Measurements from ENCODE around the gene ALAS1. TPM values are rescaled to one million over a fixed set of nuclear protein-coding genes. Genes with fewer than 3 reads are reported as not detected.

The ALAS1 gene
- total and polyA plus RNA-seq, 12 donors, result 64.9 to 3,700 (median 650) TPM

DNA sequence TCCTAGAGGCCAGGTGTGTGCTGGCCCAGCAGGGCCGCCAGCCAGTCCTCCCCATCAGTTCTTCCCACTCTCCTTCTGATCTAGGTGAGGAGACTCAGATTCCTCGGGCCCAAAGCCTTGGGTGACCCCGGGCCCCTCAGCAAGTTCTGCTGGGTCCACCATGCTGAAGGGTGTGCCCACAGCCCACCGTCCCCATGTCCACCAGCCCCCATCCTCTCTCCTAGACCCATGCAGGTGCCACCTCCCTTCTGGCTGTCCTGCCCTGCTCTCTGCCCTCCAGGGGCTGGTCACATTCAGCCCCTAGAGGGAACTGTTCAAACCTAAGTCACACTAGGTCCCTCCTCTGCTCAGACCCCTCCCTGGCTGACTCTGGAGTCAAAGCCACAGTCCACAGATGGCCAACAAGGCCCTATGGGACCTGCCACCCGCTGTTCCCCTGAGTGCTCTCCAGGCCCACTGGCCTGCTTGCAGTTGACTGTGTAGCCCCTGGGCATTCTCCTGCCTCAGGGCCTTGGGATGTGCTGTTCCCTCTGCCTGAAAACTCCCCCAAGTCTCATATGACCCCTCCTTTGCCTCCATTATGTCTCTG, 28.4 kb downstream of the ALAS1 start:
- no peak for DNase-seq
- H3K36me3 ChIP-seq (replicated peaks in 1 of 2), result peaks cover 0 to 28% of the 10 kb centered on the region in 2 donors
- H3K4me3 ChIP-seq, result no peak overlapping the region
- H3K9me3 ChIP-seq (replicated peaks in 1 of 3), result no peaks in the 10 kb centered on the region
- intact Hi-C loops (cut with DNase I), result no loop called here
- H3K27ac ChIP-seq, result no peak overlapping the region
- TF ChIP-seq, protein P1, sequence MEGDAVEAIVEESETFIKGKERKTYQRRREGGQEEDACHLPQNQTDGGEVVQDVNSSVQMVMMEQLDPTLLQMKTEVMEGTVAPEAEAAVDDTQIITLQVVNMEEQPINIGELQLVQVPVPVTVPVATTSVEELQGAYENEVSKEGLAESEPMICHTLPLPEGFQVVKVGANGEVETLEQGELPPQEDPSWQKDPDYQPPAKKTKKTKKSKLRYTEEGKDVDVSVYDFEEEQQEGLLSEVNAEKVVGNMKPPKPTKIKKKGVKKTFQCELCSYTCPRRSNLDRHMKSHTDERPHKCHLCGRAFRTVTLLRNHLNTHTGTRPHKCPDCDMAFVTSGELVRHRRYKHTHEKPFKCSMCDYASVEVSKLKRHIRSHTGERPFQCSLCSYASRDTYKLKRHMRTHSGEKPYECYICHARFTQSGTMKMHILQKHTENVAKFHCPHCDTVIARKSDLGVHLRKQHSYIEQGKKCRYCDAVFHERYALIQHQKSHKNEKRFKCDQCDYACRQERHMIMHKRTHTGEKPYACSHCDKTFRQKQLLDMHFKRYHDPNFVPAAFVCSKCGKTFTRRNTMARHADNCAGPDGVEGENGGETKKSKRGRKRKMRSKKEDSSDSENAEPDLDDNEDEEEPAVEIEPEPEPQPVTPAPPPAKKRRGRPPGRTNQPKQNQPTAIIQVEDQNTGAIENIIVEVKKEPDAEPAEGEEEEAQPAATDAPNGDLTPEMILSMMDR (IDR thresholded peaks at IDR 0.05), result no peak
- no peak for TF ChIP-seq POLR2A (IDR thresholded peaks at IDR 0.05)
- no peaks in the 10 kb centered on the region for H3K4me1 ChIP-seq (replicated peaks in 1 of 2)
- 87 to 91% (median 88%) methylated on average over 4 to 5 of the region's 5 CpGs for WGBS, 4 donors
- no peaks in the 10 kb centered on the region for H3K27me3 ChIP-seq

DNA sequence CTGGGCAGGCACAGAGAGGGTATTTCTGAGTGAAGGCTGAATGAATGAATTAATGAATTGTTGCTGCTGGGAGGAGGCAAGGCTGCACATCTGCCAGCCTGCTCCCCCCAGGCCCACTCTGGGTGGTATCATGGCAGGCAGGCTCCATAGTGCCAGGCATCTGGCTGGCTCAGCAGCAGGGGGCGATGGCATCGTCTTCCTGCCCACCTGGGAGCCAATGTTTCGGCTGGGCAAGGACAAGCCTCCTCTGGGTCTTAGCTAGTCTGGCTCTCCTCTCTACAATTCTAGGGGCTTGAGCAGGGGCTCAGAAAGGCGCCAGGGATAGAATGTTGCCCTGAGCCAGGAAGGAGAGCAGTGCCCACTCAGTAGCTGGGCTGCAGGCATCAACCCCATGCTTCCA, 29.2 kb downstream of the ALAS1 start:
- H3K27me3 ChIP-seq, result no peaks in the 10 kb centered on the region
- H3K4me3 ChIP-seq, result no peak overlapping the region
- no peak overlapping the region for H3K27ac ChIP-seq
- H3K4me1 ChIP-seq (replicated peaks in 1 of 2), result no peaks in the 10 kb centered on the region
- H3K36me3 ChIP-seq (replicated peaks in 1 of 2), result peaks cover 0 to 35% of the 10 kb centered on the region in 2 donors
- DNase-seq, result no peak
- TF ChIP-seq POLR2A (IDR thresholded peaks at IDR 0.05), result no peak
- TF ChIP-seq, protein P1 (IDR thresholded peaks at IDR 0.05), result no peak
- H3K9me3 ChIP-seq (replicated peaks in 1 of 3), result no peaks in the 10 kb centered on the region
- 90 to 93% (median 92%) methylated on average over 3 to 4 of the region's 4 CpGs; no CpG with 5 or more reads in 1 of the 4 donors for WGBS, 4 donors
- intact Hi-C loops (cut with DNase I), result no loop called here

DNA sequence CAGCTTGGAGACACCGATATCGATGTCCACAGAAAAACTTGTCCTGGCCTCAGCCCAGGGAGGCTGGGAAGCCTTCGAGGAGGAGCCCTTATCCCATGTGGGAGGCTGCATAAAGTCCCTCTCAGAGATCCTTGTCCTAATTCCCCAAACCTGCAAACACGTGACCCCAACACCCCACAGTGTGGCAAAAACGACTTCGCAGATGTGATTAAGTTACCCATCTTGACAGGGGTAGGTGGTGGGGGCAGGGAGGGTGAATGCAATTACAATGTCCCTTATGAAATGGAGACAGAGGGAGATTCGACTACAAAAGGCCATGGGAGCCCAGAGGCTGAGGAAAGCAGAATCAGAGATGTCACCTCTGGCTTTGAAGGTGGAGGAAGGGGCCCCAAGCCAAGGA, 29.8 kb downstream of the ALAS1 start:
- intact Hi-C loops (cut with DNase I), result no loop called here
- Histone ChIP-seq H3K4me1 (replicated peaks in 1 of 2) (no peaks in the 10 kb centered on the region), H3K9me3 (replicated peaks in 1 of 3) (no peaks in the 10 kb centered on the region), H3K27ac (no peak overlapping the region), H3K4me3 (no peak overlapping the region), H3K36me3 (replicated peaks in 1 of 2) (peaks cover 0 to 40% of the 10 kb centered on the region in 2 donors), H3K27me3 (no peaks in the 10 kb centered on the region)
- DNase-seq, result no peak
- 79 to 85% (median 82%) methylated on average over 5 to 7 of the region's 7 CpGs for WGBS, 4 donors
- no peak for TF ChIP-seq POLR2A (IDR thresholded peaks at IDR 0.05)
- TF ChIP-seq, protein P1 (IDR thresholded peaks at IDR 0.05), result no peak

DNA sequence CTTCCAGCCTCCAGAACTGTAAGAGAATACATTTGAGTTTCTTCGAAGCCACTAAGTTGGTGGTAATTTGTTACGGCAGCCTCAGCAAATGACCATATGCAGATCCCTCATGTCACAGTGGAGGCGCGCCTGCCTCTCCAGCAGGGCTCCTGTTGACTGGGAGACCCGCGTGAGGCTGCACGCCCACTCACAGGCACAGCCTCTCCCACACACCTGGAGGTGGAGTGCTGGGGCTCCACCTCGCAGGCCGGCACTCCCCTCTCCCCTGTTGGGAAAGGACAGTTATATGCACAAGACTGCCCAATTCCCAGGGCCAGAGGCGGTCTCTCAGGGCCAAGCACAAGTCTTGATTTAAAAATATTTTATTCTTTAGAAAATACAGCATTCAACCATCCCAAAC, 30.3 kb downstream of the ALAS1 start:
- Histone ChIP-seq H3K27me3 (no peaks in the 10 kb centered on the region), H3K36me3 (replicated peaks in 1 of 2) (peaks cover 0 to 43% of the 10 kb centered on the region in 2 donors), H3K9me3 (replicated peaks in 1 of 3) (no peaks in the 10 kb centered on the region), H3K27ac (no peak overlapping the region), H3K4me3 (no peak overlapping the region), H3K4me1 (replicated peaks in 1 of 2) (no peaks in the 10 kb centered on the region)
- TF ChIP-seq POLR2A (IDR thresholded peaks at IDR 0.05), result no peak
- TF ChIP-seq, protein P1 (IDR thresholded peaks at IDR 0.05), result no peak
- DNase-seq, result no peak
- 84 to 93% (median 90%) methylated on average over 10 of the region's 10 CpGs for WGBS, 4 donors
- intact Hi-C loops (cut with DNase I), result no loop called here

Measured in adrenal gland (tissue), 12 donors.